ENCODE measurements around the gene SH2B2.

SH2B2 gene

GRCh38 chr7:102273749-102274712 lies 12.6 kb upstream of the SH2B2 start:
- H3K4me3 ChIP-seq, result no peak overlapping the region

GRCh38 chr7:102275123-102275703 lies 11.5 kb upstream of the SH2B2 start:
- Histone ChIP-seq H3K27ac (no peak overlapping the region), H3K4me3 (no peak overlapping the region)
- no peak for DNase-seq (ENCODE audit: low spot score)
- no peak for TF ChIP-seq CTCF (IDR thresholded peaks at IDR 0.05)

More at GRCh38 chr7:102273749-102274712, 12.6 kb upstream of the SH2B2 start:
- DNase-seq (ENCODE audit: low spot score), result no peak
- no peak overlapping the region for H3K27ac ChIP-seq
- TF ChIP-seq CTCF (IDR thresholded peaks at IDR 0.05), result no peak

- no peak overlapping the region for H3K27ac ChIP-seq
- H3K4me3 ChIP-seq, result no peak overlapping the region
- TF ChIP-seq CTCF (IDR thresholded peaks at IDR 0.05), result no peak
- no peak for DNase-seq (ENCODE audit: low spot score)
Measured at GRCh38 chr7:102277901-102278300, 8.8 kb upstream of the SH2B2 start.

- TF ChIP-seq CTCF (IDR thresholded peaks at IDR 0.05), result peak; percentile 60
- DNase-seq (ENCODE audit: low spot score), result no peak
- Histone ChIP-seq H3K27ac (no peak overlapping the region), H3K4me3 (no peak overlapping the region)
Measured at GRCh38 chr7:102279537-102280400, 6.9 kb upstream of the SH2B2 start.

GRCh38 chr7:102280521-102280920 lies 6.1 kb upstream of the SH2B2 start:
- no peak for TF ChIP-seq CTCF (IDR thresholded peaks at IDR 0.05)
- DNase-seq (ENCODE audit: low spot score), result no peak
- Histone ChIP-seq H3K27ac (no peak overlapping the region), H3K4me3 (no peak overlapping the region)

GRCh38 chr7:102281785-102282184 lies 4.9 kb upstream of the SH2B2 start:
- DNase-seq (ENCODE audit: low spot score), result no peak
- no peak for TF ChIP-seq CTCF (IDR thresholded peaks at IDR 0.05)
- Histone ChIP-seq H3K27ac (no peak overlapping the region), H3K4me3 (no peak overlapping the region)

Data from coronary artery (tissue), 2 donors.